Measurements from ENCODE around the gene MAP3K2. TPM values are rescaled to one million over a fixed set of nuclear protein-coding genes. Genes with fewer than 3 reads are reported as not detected.
A peak's percentile ranks its signal among the peaks of the same experiment; 100 is the strongest.

MAP3K2 gene
- total RNA-seq, 4 donors from 2014 or later, result 29.4 to 49.1 (median 44.0) TPM

- H3K4me1 ChIP-seq, result peaks cover 14% of the 10 kb centered on the region
- peaks cover 19% of the 10 kb centered on the region for H3K27me3 ChIP-seq
- WGBS, result 1% methylated on average over 11 of the region's 29 CpGs
- no peaks in the 10 kb centered on the region for H3K9me3 ChIP-seq
- no peaks in the 10 kb centered on the region for H3K36me3 ChIP-seq
- peak overlapping the region; percentile 45 for H3K4me3 ChIP-seq
- DNase-seq (ENCODE audit: low spot score in 2 of 2), result no peak
- TF ChIP-seq CTCF (IDR thresholded peaks at IDR 0.05) (no peak), EP300 (IDR thresholded peaks at IDR 0.05) (no peak), POLR2A (IDR thresholded peaks at IDR 0.05) (no peak), POLR2AphosphoS5 (IDR thresholded peaks at IDR 0.05) (no peak)
- H3K27ac ChIP-seq, result no peak overlapping the region
These were observed 35.7 kb upstream of the MAP3K2 start for GRCh38 chr2:127423478-127423843.

GRCh38 chr2:127422559-127423477 is 35.0 kb upstream of the MAP3K2 start:
- WGBS, result 12% methylated on average over 12 of the region's 73 CpGs
- no peak for DNase-seq (ENCODE audit: low spot score in 2 of 2)
- no peak overlapping the region for H3K27ac ChIP-seq

GRCh38 chr2:127421871-127422558 is 34.2 kb upstream of the MAP3K2 start:
- DNase-seq (ENCODE audit: low spot score in 2 of 2), result no peak
- peaks cover 19% of the 10 kb centered on the region for H3K27me3 ChIP-seq
- H3K9me3 ChIP-seq, result no peaks in the 10 kb centered on the region
- WGBS, result 75% methylated on average over 10 of the region's 16 CpGs
- H3K4me3 ChIP-seq, result no peak overlapping the region
- no peaks in the 10 kb centered on the region for H3K36me3 ChIP-seq
- H3K27ac ChIP-seq, result no peak overlapping the region
- TF ChIP-seq POLR2AphosphoS5 (IDR thresholded peaks at IDR 0.05) (no peak), POLR2A (IDR thresholded peaks at IDR 0.05) (no peak), CTCF (IDR thresholded peaks at IDR 0.05) (no peak), EP300 (IDR thresholded peaks at IDR 0.05) (no peak)
- peaks cover 14% of the 10 kb centered on the region for H3K4me1 ChIP-seq

More at GRCh38 chr2:127422559-127423477, 35.0 kb upstream of the MAP3K2 start:
- Histone ChIP-seq H3K9me3 (no peaks in the 10 kb centered on the region), H3K36me3 (no peaks in the 10 kb centered on the region), H3K4me3 (peak overlapping the region; percentile 45), H3K27me3 (peaks cover 19% of the 10 kb centered on the region), H3K4me1 (peaks cover 14% of the 10 kb centered on the region)
- TF ChIP-seq EP300 (IDR thresholded peaks at IDR 0.05) (no peak), POLR2A (IDR thresholded peaks at IDR 0.05) (no peak), POLR2AphosphoS5 (IDR thresholded peaks at IDR 0.05) (no peak), CTCF (IDR thresholded peaks at IDR 0.05) (no peak)

- no peaks in the 10 kb centered on the region for H3K36me3 ChIP-seq
- DNase-seq (ENCODE audit: low spot score in 2 of 2), result no peak
- no peaks in the 10 kb centered on the region for H3K9me3 ChIP-seq
- H3K4me1 ChIP-seq, result peaks cover 21% of the 10 kb centered on the region
- no peak for TF ChIP-seq EP300 (IDR thresholded peaks at IDR 0.05)
- peaks cover 19% of the 10 kb centered on the region for H3K27me3 ChIP-seq
- H3K27ac ChIP-seq, result no peak overlapping the region
- WGBS, result 88% methylated on average over 13 of the region's 15 CpGs
- H3K4me3 ChIP-seq, result no peak overlapping the region
These were observed 33.5 kb upstream of the MAP3K2 start for GRCh38 chr2:127421116-127421800.

- Histone ChIP-seq H3K27me3 (peaks cover 19% of the 10 kb centered on the region), H3K9me3 (no peaks in the 10 kb centered on the region), H3K4me1 (peaks cover 31% of the 10 kb centered on the region), H3K4me3 (no peak overlapping the region), H3K27ac (no peak overlapping the region), H3K36me3 (no peaks in the 10 kb centered on the region)
- WGBS, result 56% methylated on average over 4 of the region's 8 CpGs
- TF ChIP-seq CTCF (IDR thresholded peaks at IDR 0.05) (no peak), POLR2AphosphoS5 (IDR thresholded peaks at IDR 0.05) (no peak), POLR2A (IDR thresholded peaks at IDR 0.05) (no peak), EP300 (IDR thresholded peaks at IDR 0.05) (no peak)
- no peak for DNase-seq (ENCODE audit: low spot score in 2 of 2)
These were observed 32.5 kb upstream of the MAP3K2 start for GRCh38 chr2:127420039-127420864.

All from suprapubic skin (tissue), 4 donors.